Right lobe of liver (tissue), 6 donors: Measurements from ENCODE around the gene SELENOP. TPM values are rescaled to one million over a fixed set of nuclear protein-coding genes. Genes with fewer than 3 reads are reported as not detected.
A peak's percentile ranks its signal among the peaks of the same experiment; 100 is the strongest.

Source experiments
- ATAC-seq, 4 donors: fragments of 200-7000 bp; cut with Tn5 transposase; one replicate each; pipeline ENCODE4 v1.9.1; 2020; ENCODE audit warnings: mild to moderate bottlenecking in 4 of 4, moderate library complexity in 4 of 4
- DNase-seq, 3 donors: peaks; one replicate each; pipeline ENCODE4 v3.0.0-alpha.2; 2020
- H3K27ac ChIP-seq, 3 donors: fragments of 200-600 bp; one replicate each; pipeline ENCODE4 v1.8.0; 2022
- H3K27me3 ChIP-seq, 2 donors: fragments of 200-600 bp; one replicate each; pipeline ENCODE4 v1.8.0; 2022
- H3K36me3 ChIP-seq, 4 donors: fragments of 200-600 bp; sonication (generic) in 1 of 4; one replicate each; pipeline versions ENCODE4 v1.5.1 to v1.8.0; 2017 to 2022; ENCODE audit warnings: control low read depth in 1 of 4
- H3K4me1 ChIP-seq, 4 donors: fragments of 200-600 bp; sonication (generic) in 1 of 4; one replicate each; pipeline versions ENCODE4 v1.5.1 to v1.8.0; 2017 to 2022; ENCODE audit warnings: control low read depth in 1 of 4
- H3K4me3 ChIP-seq, 3 donors: fragments of 200-600 bp; one replicate each; pipeline ENCODE4 v1.8.0; 2022
- H3K9me3 ChIP-seq, 4 donors: fragments of 200-600 bp; sonication (generic) in 1 of 4; one replicate each; pipeline versions ENCODE4 v1.5.1 to v1.8.0; 2017 to 2022; ENCODE audit warnings: control low read depth in 1 of 4
- POLR2A ChIP-seq: fragments of 450-650 bp; IDR thresholded peaks from one replicate; pipeline ENCODE4 v1.6.1; 2017; ENCODE audit warnings: antibody characterized with exemption, mild to moderate bottlenecking
- WGBS: methylation state at CpG from one replicate; pipeline ENCODE4 v1.1.6; 2018; ENCODE audit warnings: low coverage, low lambda C conversion rate; ENCODE audit not compliant: insufficient coverage; ENCODE audit errors: missing lambda C conversion rate; 5-methylcytosine and 5-hydroxymethylcytosine counted together
- intact Hi-C, 2 donors: fragments of 100-400 bp; cut with DNase I; formaldehyde crosslinking; loops; one replicate each; pipeline versions ENCODE4 v1.11.2 to v1.14.1; 2022
- total RNA-seq, 6 experiments: library from RNA; depleted of rRNA in 2 of 6; stranded (reverse); fragments of >200 nt in 2 of 6; fragmentation: NEBNext Ultra II Directional in 3 of 6; extraction: Animal tissue kit (Norgen Biotek cat#: 25700) in 3 of 6; gene quantifications; one replicate each; pipeline versions ENCODE4 v1.1.0 to v1.2.4, GENCODE V29; 2016 to 2023
- TF ChIP-seq, protein P1 (sequence below), 4 donors: fragments of 200-600 bp in 3 of 4; fragments of 450-650 bp in 1 of 4; IDR thresholded peaks; one replicate each; pipeline versions ENCODE4 v1.5.1 to v1.8.0; 2016 to 2022; ENCODE audit warnings: antibody characterized with exemption in 4 of 4, mild to moderate bottlenecking in 2 of 4
- donor health status: DM: no; HTN: yes; CAD: no.
- donor health status: DM: no; HTN: no; CAD: no.
- donor health status: DM: no; HTN: no; CAD: no.
- donor health status: DM: no; HTN: yes; CAD: no.
- donor health status: DM: no; HTN: yes; CAD: no.

The SELENOP gene
- total RNA-seq, 6 experiments from 2014 or later: 1,892 to 2,891 (median 2,149) TPM

DNA sequence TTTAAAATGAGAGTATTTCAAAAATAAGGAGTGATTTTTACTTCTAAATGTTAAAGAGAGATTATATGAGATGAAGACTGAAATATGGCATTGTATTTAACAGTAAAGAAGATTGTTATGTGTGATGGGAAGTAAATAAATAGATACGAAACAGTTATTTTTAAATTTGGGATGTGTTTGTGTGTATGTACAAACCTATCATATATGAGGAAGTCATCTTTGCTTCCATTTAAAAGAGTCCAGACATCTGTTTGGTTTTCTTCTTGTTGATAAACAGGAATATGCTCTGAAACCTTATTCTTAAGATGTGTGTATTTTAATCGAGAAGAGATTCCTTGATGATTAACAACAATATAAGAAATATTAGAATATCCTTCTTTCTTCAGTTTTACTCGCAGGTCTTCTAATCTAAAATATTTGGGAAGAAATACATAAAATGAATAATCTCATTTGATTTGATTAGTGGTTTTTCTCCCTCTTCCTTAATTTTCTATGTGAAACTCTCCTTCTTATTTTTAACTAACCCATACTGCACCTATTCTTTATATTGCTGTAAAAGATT is 4.9 kb downstream of the SELENOP start:
- ATAC-seq (no peak), DNase-seq (no peak)
- no peaks in the 10 kb centered on the region for H3K27me3 ChIP-seq
- H3K36me3 ChIP-seq: peaks cover 0 to 73% (median 37%) of the 10 kb centered on the region in 4 donors
- WGBS: 47% methylated on average over 3 of the region's 3 CpGs
- no peak for TF ChIP-seq POLR2A
- TF ChIP-seq, protein P1, sequence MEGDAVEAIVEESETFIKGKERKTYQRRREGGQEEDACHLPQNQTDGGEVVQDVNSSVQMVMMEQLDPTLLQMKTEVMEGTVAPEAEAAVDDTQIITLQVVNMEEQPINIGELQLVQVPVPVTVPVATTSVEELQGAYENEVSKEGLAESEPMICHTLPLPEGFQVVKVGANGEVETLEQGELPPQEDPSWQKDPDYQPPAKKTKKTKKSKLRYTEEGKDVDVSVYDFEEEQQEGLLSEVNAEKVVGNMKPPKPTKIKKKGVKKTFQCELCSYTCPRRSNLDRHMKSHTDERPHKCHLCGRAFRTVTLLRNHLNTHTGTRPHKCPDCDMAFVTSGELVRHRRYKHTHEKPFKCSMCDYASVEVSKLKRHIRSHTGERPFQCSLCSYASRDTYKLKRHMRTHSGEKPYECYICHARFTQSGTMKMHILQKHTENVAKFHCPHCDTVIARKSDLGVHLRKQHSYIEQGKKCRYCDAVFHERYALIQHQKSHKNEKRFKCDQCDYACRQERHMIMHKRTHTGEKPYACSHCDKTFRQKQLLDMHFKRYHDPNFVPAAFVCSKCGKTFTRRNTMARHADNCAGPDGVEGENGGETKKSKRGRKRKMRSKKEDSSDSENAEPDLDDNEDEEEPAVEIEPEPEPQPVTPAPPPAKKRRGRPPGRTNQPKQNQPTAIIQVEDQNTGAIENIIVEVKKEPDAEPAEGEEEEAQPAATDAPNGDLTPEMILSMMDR (IDR thresholded peaks at IDR 0.05): no peak
- no peak overlapping the region for H3K27ac ChIP-seq
- H3K4me1 ChIP-seq: peaks cover 0 to 40% (median 0%) of the 10 kb centered on the region in 4 donors
- intact Hi-C loops: loop anchor here in 1 of 2 donors (10.0 kb wide), 1 partner anchor 78 kb away; no protein-coding TSS in a partner anchor
- H3K9me3 ChIP-seq: no peaks in the 10 kb centered on the region
- peak overlapping the region in 1 of 3 donors; percentile 72 for H3K4me3 ChIP-seq

DNA sequence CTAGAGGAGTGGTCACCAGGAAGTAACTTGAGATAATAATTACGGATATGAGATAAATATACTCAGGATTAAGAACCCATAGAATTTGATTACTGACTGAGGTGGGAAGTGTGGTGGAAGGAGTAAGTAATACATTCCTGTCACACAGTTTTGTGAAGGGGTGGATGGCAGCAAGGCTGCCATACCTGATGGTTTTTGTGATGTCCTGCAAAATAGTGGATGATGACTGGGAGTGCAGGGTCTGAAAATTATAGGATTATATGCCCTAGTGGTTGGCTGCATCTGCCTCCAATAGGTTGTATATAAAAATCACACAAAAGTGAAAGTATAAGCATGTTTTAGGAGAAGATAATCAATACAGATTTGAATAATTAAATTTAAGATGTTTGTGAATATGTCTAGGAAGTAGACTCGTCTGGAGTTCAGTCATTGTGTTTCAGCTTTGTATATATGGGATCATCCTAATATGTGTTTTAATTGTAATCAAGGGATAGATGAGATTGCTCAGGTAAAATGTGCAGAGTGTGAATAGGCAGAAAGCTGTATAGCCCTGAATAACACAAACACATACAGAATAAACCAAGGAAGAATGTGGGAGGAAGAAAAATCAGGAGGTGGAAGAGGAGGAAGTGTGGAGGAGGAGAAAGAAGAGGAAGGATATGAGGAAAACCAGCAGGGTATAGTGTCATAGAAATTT is 5.5 kb downstream of the SELENOP start:
- Histone ChIP-seq H3K4me3 (no peak overlapping the region), H3K27ac (no peak overlapping the region), H3K36me3 (peaks cover 0 to 80% (median 42%) of the 10 kb centered on the region in 4 donors), H3K27me3 (no peaks in the 10 kb centered on the region), H3K9me3 (no peaks in the 10 kb centered on the region), H3K4me1 (peaks cover 0 to 40% (median 0%) of the 10 kb centered on the region in 4 donors)
- no peak for DNase-seq
- WGBS: 21% methylated on average over 2 of the region's 2 CpGs
- ATAC-seq: peak in 1 of 4 donors; percentile 2
- intact Hi-C loops: loop anchor here in 1 of 2 donors (10.0 kb wide), 1 partner anchor 79 kb away; no protein-coding TSS in a partner anchor
- TF ChIP-seq, protein P1 (IDR thresholded peaks at IDR 0.05): no peak
- no peak for TF ChIP-seq POLR2A

DNA sequence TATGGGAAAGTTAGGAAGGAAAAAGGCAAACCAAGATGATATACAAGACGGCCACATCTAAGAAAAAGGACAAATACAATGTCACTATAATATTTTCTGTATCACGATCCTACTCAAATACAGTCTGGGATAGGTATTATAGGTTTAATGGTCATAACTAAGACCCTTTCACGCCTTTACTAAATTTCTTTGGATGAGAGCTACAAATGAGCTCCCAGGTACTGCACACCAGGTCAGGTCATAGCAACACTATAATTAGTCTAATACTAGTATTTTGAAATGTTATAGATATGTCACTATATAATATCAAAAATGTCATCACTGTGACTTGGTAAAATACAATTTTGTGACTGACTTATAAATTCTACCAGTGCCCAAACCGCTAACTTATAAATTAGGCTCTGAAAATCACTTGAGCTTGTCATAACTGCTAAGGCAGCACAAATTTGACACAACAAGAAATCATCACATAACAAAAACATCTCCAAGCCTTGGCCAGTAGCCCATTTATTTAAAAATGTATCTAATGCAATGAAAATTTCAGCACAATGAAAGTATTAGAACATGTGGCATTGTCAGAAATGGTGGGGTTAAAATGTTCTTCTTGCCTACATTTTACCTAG is 6.9 kb downstream of the SELENOP start:
- Histone ChIP-seq H3K36me3 (peaks cover 0 to 92% (median 52%) of the 10 kb centered on the region in 4 donors), H3K27me3 (no peaks in the 10 kb centered on the region), H3K4me1 (peaks cover 0 to 40% (median 0%) of the 10 kb centered on the region in 4 donors), H3K4me3 (no peak overlapping the region), H3K9me3 (no peaks in the 10 kb centered on the region), H3K27ac (no peak overlapping the region)
- 88% methylated on average over 4 of the region's 4 CpGs for WGBS
- DNase-seq: no peak
- no peak for ATAC-seq
- intact Hi-C loops: loop anchor here in 1 of 2 donors (10.0 kb wide), 1 partner anchor 80 kb away; no protein-coding TSS in a partner anchor
- no peak for TF ChIP-seq POLR2A
- TF ChIP-seq, protein P1 (IDR thresholded peaks at IDR 0.05): no peak

DNA sequence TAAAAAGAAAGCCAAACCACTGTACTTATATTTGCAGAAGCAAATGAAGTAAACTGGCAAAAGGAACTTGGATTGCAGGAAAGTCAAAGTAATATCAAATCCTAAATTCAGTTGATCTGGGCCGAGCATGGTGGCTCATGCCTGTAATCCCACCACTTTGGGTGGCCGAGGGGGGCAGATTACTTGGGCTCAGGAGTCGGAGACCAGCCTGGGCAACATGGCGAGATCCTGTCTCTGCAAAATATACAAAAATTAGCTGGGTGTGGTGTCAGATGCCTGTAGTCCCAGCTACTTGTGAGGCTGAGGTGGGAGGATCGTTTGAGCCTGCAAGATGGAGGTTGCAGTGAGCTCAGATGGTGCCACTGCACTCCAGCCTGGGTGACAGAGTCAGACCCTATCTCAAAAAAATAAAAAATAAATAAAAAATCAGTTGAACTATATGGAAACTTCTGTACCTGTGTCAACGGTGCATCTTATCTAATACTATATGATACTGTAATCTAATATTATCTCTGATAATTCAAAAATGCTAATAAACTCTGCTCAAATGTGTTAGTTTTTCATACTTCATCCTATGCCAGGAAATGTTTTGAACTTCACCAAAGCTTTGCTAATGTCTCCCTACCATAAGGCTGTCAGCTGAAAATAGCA is 10.1 kb downstream of the SELENOP start:
- H3K4me3 ChIP-seq: no peak overlapping the region
- ATAC-seq (no peak), DNase-seq (peak in 1 of 3 donors; percentile 43)
- intact Hi-C loops: loop anchor here in 1 of 2 donors (10.0 kb wide), 1 partner anchor 83 kb away; no protein-coding TSS in a partner anchor
- peaks cover 0 to 67% (median 41%) of the 10 kb centered on the region in 4 donors for H3K36me3 ChIP-seq
- no peaks in the 10 kb centered on the region for H3K9me3 ChIP-seq
- TF ChIP-seq, protein P1 (IDR thresholded peaks at IDR 0.05): no peak
- TF ChIP-seq POLR2A: no peak
- no peak overlapping the region for H3K27ac ChIP-seq
- H3K4me1 ChIP-seq: peaks cover 0 to 26% (median 0%) of the 10 kb centered on the region in 4 donors
- H3K27me3 ChIP-seq: no peaks in the 10 kb centered on the region
- WGBS: 71% methylated on average over 6 of the region's 6 CpGs
